Stimulated activated CD8-positive, alpha-beta memory T cell treated with anti-CD3 and anti-CD28 coated beads, Interleukin-7, amount 100 ng/mL, for 24 hours (primary cell): Measurements from ENCODE around the gene METTL9.
"Not testable (repeated sequence)": the region's sequence is repeated elsewhere in the genome, so short reads cannot be mapped to it uniquely, and the experiment has no call there.

Experiments
- DNase-seq: peaks from one replicate; pipeline ENCODE4 v3.0.0-alpha.2; 2020; ENCODE audit warnings: low read depth

The METTL9 gene

GRCh38 chr16:21637032-21637968 is 37.9 kb downstream of the METTL9 start:
- DNase-seq = no peak

- no peak for DNase-seq
These were observed 39.2 kb downstream of the METTL9 start for GRCh38 chr16:21638573-21638975.

GRCh38 chr16:21639493-21639892 is 40.1 kb downstream of the METTL9 start:
- DNase-seq = no peak

GRCh38 chr16:21641916-21642315 is 42.5 kb downstream of the METTL9 start:
- DNase-seq = no peak

GRCh38 chr16:21642861-21643260 is 43.5 kb downstream of the METTL9 start:
- DNase-seq = no peak

- DNase-seq = no peak
These were observed 44.4 kb downstream of the METTL9 start for GRCh38 chr16:21643785-21644184.

GRCh38 chr16:21644674-21645073 is 45.3 kb downstream of the METTL9 start:
- DNase-seq = no peak

GRCh38 chr16:21645261-21645721 is 45.9 kb downstream of the METTL9 start:
- no peak for DNase-seq

GRCh38 chr16:21646091-21646490 is 46.7 kb downstream of the METTL9 start:
- no peak for DNase-seq

- peak; percentile 37 for DNase-seq
These were observed 47.6 kb downstream of the METTL9 start for GRCh38 chr16:21646721-21647561.

GRCh38 chr16:21647562-21648164 is 48.3 kb downstream of the METTL9 start:
- DNase-seq = no peak

GRCh38 chr16:21649826-21650406 is 50.5 kb downstream of the METTL9 start:
- not testable (repeated sequence) for DNase-seq

- DNase-seq = no peak
These were observed 51.1 kb downstream of the METTL9 start for GRCh38 chr16:21650521-21650920.

- no peak for DNase-seq
These were observed 52.1 kb downstream of the METTL9 start for GRCh38 chr16:21651515-21651914.

- DNase-seq = no peak
These were observed 53.1 kb downstream of the METTL9 start, which contains the start of gene IGSF6 for GRCh38 chr16:21652453-21652852. IGSF6 (minus strand) TSS chr16:21652608; CDS start chr16:21652598, 10 bp downstream.

- DNase-seq = no peak
These were observed 54.2 kb downstream of the METTL9 start for GRCh38 chr16:21653571-21653970.

- no peak for DNase-seq
These were observed 55.1 kb downstream of the METTL9 start for GRCh38 chr16:21654466-21654865.

- DNase-seq = no peak
These were observed 55.5 kb downstream of the METTL9 start for GRCh38 chr16:21654881-21655280.

GRCh38 chr16:21656795-21657768 is 57.7 kb downstream of the METTL9 start:
- DNase-seq = no peak

- DNase-seq = no peak
These were observed 59.7 kb downstream of the METTL9 start for GRCh38 chr16:21659124-21659523.
